Measurements from ENCODE around the gene DDTL. TPM values are rescaled to one million over a fixed set of nuclear protein-coding genes. Genes with fewer than 3 reads are reported as not detected.
A peak's percentile ranks its signal among the peaks of the same experiment; 100 is the strongest.
"Not testable (repeated sequence)": the region's sequence is repeated elsewhere in the genome, so short reads cannot be mapped to it uniquely, and the experiment has no call there.

The DDTL gene
- total and polyA plus RNA-seq, 2 donors from 2014 or later = 5.6 to 6.9 TPM

- H3K27ac ChIP-seq (ENCODE audit: low read depth in 2 of 2, low read length in 2 of 2); H3K9ac ChIP-seq (ENCODE audit: low read length in 3 of 3); H3K4me3 ChIP-seq (ENCODE audit: low read length in 3 of 3); H3K36me3 ChIP-seq (ENCODE audit: control insufficient read depth in 2 of 3, insufficient read depth in 3 of 3, low read length in 3 of 3); FAIRE-seq; DNase-seq; H3K27me3 ChIP-seq (ENCODE audit: control insufficient read depth, insufficient read depth, low read length); H3K4me1 ChIP-seq (ENCODE audit: control insufficient read depth in 2 of 3, insufficient read depth in 2 of 3, low read depth in 1 of 3, low read length in 3 of 3); intact Hi-C loops (cut with DNase I); H3K9me3 ChIP-seq (ENCODE audit: control insufficient read depth in 2 of 3, insufficient read depth in 1 of 3, low read length in 3 of 3): not testable (repeated sequence)
Measured at GRCh38 chr22:23977304-23977703, 10.6 kb downstream of the DDTL start.

GRCh38 chr22:23979557-23980240, 13.0 kb downstream of the DDTL start, which contains the start of gene GSTT2:
Gene GSTT2, plus strand, starts transcription at chr22:23980134.
- intact Hi-C loops (cut with DNase I); H3K27me3 ChIP-seq (ENCODE audit: control insufficient read depth, insufficient read depth, low read length); H3K4me1 ChIP-seq (ENCODE audit: control insufficient read depth in 2 of 3, insufficient read depth in 2 of 3, low read depth in 1 of 3, low read length in 3 of 3); FAIRE-seq; H3K27ac ChIP-seq (ENCODE audit: low read depth in 2 of 2, low read length in 2 of 2); H3K9ac ChIP-seq (ENCODE audit: low read length in 3 of 3); H3K36me3 ChIP-seq (ENCODE audit: control insufficient read depth in 2 of 3, insufficient read depth in 3 of 3, low read length in 3 of 3); DNase-seq; H3K9me3 ChIP-seq (ENCODE audit: control insufficient read depth in 2 of 3, insufficient read depth in 1 of 3, low read length in 3 of 3); H3K4me3 ChIP-seq (ENCODE audit: low read length in 3 of 3): not testable (repeated sequence)

- H3K9ac ChIP-seq (ENCODE audit: low read length in 3 of 3); H3K27me3 ChIP-seq (ENCODE audit: control insufficient read depth, insufficient read depth, low read length); H3K4me1 ChIP-seq (ENCODE audit: control insufficient read depth in 2 of 3, insufficient read depth in 2 of 3, low read depth in 1 of 3, low read length in 3 of 3); FAIRE-seq; DNase-seq; intact Hi-C loops (cut with DNase I); H3K36me3 ChIP-seq (ENCODE audit: control insufficient read depth in 2 of 3, insufficient read depth in 3 of 3, low read length in 3 of 3); H3K4me3 ChIP-seq (ENCODE audit: low read length in 3 of 3); H3K9me3 ChIP-seq (ENCODE audit: control insufficient read depth in 2 of 3, insufficient read depth in 1 of 3, low read length in 3 of 3); H3K27ac ChIP-seq (ENCODE audit: low read depth in 2 of 2, low read length in 2 of 2): not testable (repeated sequence)
Measured at GRCh38 chr22:23980567-23980966, 13.9 kb downstream of the DDTL start.

GRCh38 chr22:23984430-23984829, 17.7 kb downstream of the DDTL start:
- Histone ChIP-seq H3K9ac (ENCODE audit: low read length in 3 of 3) (no peak overlapping the region), H3K4me1 (ENCODE audit: control insufficient read depth in 2 of 3, insufficient read depth in 2 of 3, low read depth in 1 of 3, low read length in 3 of 3) (no peaks in the 10 kb centered on the region), H3K27ac (ENCODE audit: low read depth in 2 of 2, low read length in 2 of 2) (no peak overlapping the region), H3K36me3 (ENCODE audit: control insufficient read depth in 2 of 3, insufficient read depth in 3 of 3, low read length in 3 of 3) (no peaks in the 10 kb centered on the region), H3K4me3 (ENCODE audit: low read length in 3 of 3) (no peak overlapping the region), H3K27me3 (ENCODE audit: control insufficient read depth, insufficient read depth, low read length) (no peaks in the 10 kb centered on the region), H3K9me3 (ENCODE audit: control insufficient read depth in 2 of 3, insufficient read depth in 1 of 3, low read length in 3 of 3) (no peaks in the 10 kb centered on the region)
- no peak for FAIRE-seq
- intact Hi-C loops (cut with DNase I) = no loop called here
- peak in 2 of 5 donors; percentile 10 to 12 for DNase-seq
- peak; percentile 80 for TF ChIP-seq CTCF (IDR thresholded peaks at IDR 0.05; ENCODE audit: borderline replicate concordance, extremely low read depth, insufficient read depth)

- DNase-seq; H3K9ac ChIP-seq (ENCODE audit: low read length in 3 of 3); H3K27me3 ChIP-seq (ENCODE audit: control insufficient read depth, insufficient read depth, low read length); FAIRE-seq; H3K4me3 ChIP-seq (ENCODE audit: low read length in 3 of 3); H3K27ac ChIP-seq (ENCODE audit: low read depth in 2 of 2, low read length in 2 of 2); intact Hi-C loops (cut with DNase I); H3K9me3 ChIP-seq (ENCODE audit: control insufficient read depth in 2 of 3, insufficient read depth in 1 of 3, low read length in 3 of 3); H3K4me1 ChIP-seq (ENCODE audit: control insufficient read depth in 2 of 3, insufficient read depth in 2 of 3, low read depth in 1 of 3, low read length in 3 of 3); H3K36me3 ChIP-seq (ENCODE audit: control insufficient read depth in 2 of 3, insufficient read depth in 3 of 3, low read length in 3 of 3): not testable (repeated sequence)
Measured at GRCh38 chr22:23986089-23986488, 19.4 kb downstream of the DDTL start.

GRCh38 chr22:23986538-23987178, 20.0 kb downstream of the DDTL start:
- H3K9me3 ChIP-seq (ENCODE audit: control insufficient read depth in 2 of 3, insufficient read depth in 1 of 3, low read length in 3 of 3); intact Hi-C loops (cut with DNase I); H3K4me3 ChIP-seq (ENCODE audit: low read length in 3 of 3); H3K27me3 ChIP-seq (ENCODE audit: control insufficient read depth, insufficient read depth, low read length); H3K4me1 ChIP-seq (ENCODE audit: control insufficient read depth in 2 of 3, insufficient read depth in 2 of 3, low read depth in 1 of 3, low read length in 3 of 3); H3K9ac ChIP-seq (ENCODE audit: low read length in 3 of 3); H3K27ac ChIP-seq (ENCODE audit: low read depth in 2 of 2, low read length in 2 of 2); H3K36me3 ChIP-seq (ENCODE audit: control insufficient read depth in 2 of 3, insufficient read depth in 3 of 3, low read length in 3 of 3); FAIRE-seq; DNase-seq: not testable (repeated sequence)

GRCh38 chr22:23989583-23990244, 23.0 kb downstream of the DDTL start:
- H3K4me3 ChIP-seq (ENCODE audit: low read length in 3 of 3); H3K27me3 ChIP-seq (ENCODE audit: control insufficient read depth, insufficient read depth, low read length); H3K9me3 ChIP-seq (ENCODE audit: control insufficient read depth in 2 of 3, insufficient read depth in 1 of 3, low read length in 3 of 3); H3K9ac ChIP-seq (ENCODE audit: low read length in 3 of 3); DNase-seq; FAIRE-seq; H3K27ac ChIP-seq (ENCODE audit: low read depth in 2 of 2, low read length in 2 of 2); H3K4me1 ChIP-seq (ENCODE audit: control insufficient read depth in 2 of 3, insufficient read depth in 2 of 3, low read depth in 1 of 3, low read length in 3 of 3); H3K36me3 ChIP-seq (ENCODE audit: control insufficient read depth in 2 of 3, insufficient read depth in 3 of 3, low read length in 3 of 3); intact Hi-C loops (cut with DNase I): not testable (repeated sequence)
